HUES6 (cell line): ENCODE measurements around the gene ADGRV1.
A peak's percentile ranks its signal among the peaks of the same experiment; 100 is the strongest.

ENCODE experiments used
- H3K27ac ChIP-seq: 2 replicates; pipeline ENCODE4 v1.7.0; 2013; ENCODE audit warnings: low read depth, mild to moderate bottlenecking, low read length, inconsistent platforms
- H3K27me3 ChIP-seq: 2 replicates; pipeline ENCODE4 v1.6.1; 2013; ENCODE audit warnings: low read length; ENCODE audit not compliant: control insufficient read depth, insufficient read depth
- H3K36me3 ChIP-seq: 2 replicates; pipeline ENCODE4 v1.6.1; 2013; ENCODE audit warnings: low read length; ENCODE audit not compliant: control insufficient read depth, insufficient read depth
- H3K4me1 ChIP-seq: 2 replicates; pipeline ENCODE4 v1.6.1; 2013; ENCODE audit warnings: low read length; ENCODE audit not compliant: control insufficient read depth, insufficient read depth
- H3K4me3 ChIP-seq: 2 replicates; pipeline ENCODE4 v1.5.1; 2013; ENCODE audit warnings: low read depth, low read length
- H3K9ac ChIP-seq: one replicate; pipeline ENCODE4 v1.6.1; 2013; ENCODE audit warnings: mild to moderate bottlenecking, low read length
- H3K9me3 ChIP-seq: 2 replicates; pipeline ENCODE4 v1.6.1; 2013; ENCODE audit warnings: low read depth, low read length; ENCODE audit not compliant: control insufficient read depth, insufficient read depth

The ADGRV1 gene

DNA sequence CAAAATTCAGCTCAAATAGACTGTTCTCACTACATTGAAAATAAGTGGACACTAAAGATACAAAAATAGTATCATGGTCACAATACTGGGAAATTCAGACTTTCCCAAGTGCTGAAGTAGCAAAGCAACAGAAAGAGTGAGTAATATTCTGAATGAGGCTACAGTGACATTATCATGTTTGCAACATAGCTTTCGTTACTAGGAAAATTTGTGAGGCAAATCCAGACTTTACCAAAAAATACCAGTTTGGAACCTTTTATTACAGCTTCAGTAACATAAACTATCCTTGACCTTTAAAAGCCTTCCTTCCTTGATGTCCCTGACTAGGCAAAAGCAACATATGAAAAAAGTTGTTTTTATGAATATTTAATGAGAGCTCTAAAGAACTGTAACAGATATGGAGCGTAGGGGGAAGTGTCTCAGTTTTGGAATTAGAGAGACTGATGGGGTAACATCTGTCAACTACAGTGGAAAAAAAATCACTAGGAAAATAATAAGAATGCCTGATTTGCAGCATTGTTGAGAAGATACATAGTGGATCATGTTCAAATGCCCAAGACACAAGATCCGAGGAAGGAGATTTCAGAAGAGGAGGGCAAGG lies 312.9 kb downstream of the ADGRV1 start:
- Histone ChIP-seq H3K4me1 (peaks cover 12% of the 10 kb centered on the region), H3K36me3 (no peaks in the 10 kb centered on the region), H3K27me3 (no peaks in the 10 kb centered on the region), H3K9ac (no peak overlapping the region), H3K27ac (no peak overlapping the region), H3K4me3 (no peak overlapping the region), H3K9me3 (no peaks in the 10 kb centered on the region)

GRCh38 chr5:90873033-90873517 lies 314.5 kb downstream of the ADGRV1 start:
- Histone ChIP-seq H3K27ac (no peak overlapping the region), H3K4me3 (no peak overlapping the region), H3K4me1 (peaks cover 12% of the 10 kb centered on the region), H3K27me3 (no peaks in the 10 kb centered on the region), H3K9ac (no peak overlapping the region), H3K36me3 (no peaks in the 10 kb centered on the region), H3K9me3 (no peaks in the 10 kb centered on the region)

DNA sequence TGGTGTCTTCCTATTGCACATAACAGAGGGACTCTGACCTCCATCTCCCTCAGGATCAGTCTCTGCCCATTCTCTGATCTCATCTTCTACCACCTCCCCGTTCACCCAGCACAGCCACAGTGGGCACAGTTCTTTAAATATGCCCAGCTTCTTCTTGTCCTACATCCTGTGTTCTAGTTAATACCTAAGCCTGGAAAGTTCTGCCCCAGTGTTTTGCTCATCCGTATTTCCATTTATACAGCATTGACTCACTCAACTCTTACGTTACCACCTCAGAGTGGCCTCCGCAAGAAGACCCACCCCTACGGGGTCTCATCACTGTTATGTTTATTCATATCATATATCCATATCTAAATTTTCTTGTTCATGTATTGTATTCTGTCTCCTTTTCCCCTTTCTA lies 315.5 kb downstream of the ADGRV1 start:
- Histone ChIP-seq H3K4me3 (no peak overlapping the region), H3K9ac (no peak overlapping the region), H3K27me3 (no peaks in the 10 kb centered on the region), H3K27ac (no peak overlapping the region), H3K9me3 (no peaks in the 10 kb centered on the region), H3K36me3 (no peaks in the 10 kb centered on the region), H3K4me1 (peaks cover 16% of the 10 kb centered on the region)

DNA sequence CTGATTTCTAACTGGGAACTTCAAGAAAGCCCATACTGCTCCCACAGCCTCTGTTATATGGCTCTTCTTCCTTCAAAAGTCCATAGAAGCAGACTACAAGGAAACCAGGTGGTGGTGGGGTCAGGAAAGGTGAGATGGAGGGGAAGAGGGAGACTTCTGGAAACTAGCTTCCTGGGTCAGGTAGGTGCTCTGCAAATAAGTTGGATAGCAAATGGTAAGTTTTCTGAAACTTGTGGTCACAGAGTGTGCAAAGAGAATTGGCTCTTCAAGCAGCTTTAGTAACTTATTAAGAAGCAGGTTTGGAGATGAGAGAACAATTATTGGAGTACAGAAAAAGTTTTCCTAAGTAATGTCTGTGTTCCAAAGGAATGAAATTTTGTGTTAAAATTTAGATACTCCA lies 316.9 kb downstream of the ADGRV1 start:
- Histone ChIP-seq H3K4me3 (no peak overlapping the region), H3K4me1 (peaks cover 14% of the 10 kb centered on the region), H3K27ac (no peak overlapping the region), H3K9ac (no peak overlapping the region), H3K27me3 (no peaks in the 10 kb centered on the region), H3K9me3 (no peaks in the 10 kb centered on the region), H3K36me3 (no peaks in the 10 kb centered on the region)

GRCh38 chr5:90876366-90876765 lies 317.8 kb downstream of the ADGRV1 start:
- peaks cover 14% of the 10 kb centered on the region for H3K4me1 ChIP-seq
- H3K27ac ChIP-seq: no peak overlapping the region
- no peaks in the 10 kb centered on the region for H3K27me3 ChIP-seq
- no peaks in the 10 kb centered on the region for H3K9me3 ChIP-seq
- H3K4me3 ChIP-seq: no peak overlapping the region
- H3K9ac ChIP-seq: no peak overlapping the region
- no peaks in the 10 kb centered on the region for H3K36me3 ChIP-seq

- no peaks in the 10 kb centered on the region for H3K27me3 ChIP-seq
- no peak overlapping the region for H3K9ac ChIP-seq
- H3K27ac ChIP-seq: no peak overlapping the region
- peaks cover 14% of the 10 kb centered on the region for H3K4me1 ChIP-seq
- no peaks in the 10 kb centered on the region for H3K36me3 ChIP-seq
- H3K9me3 ChIP-seq: no peaks in the 10 kb centered on the region
- H3K4me3 ChIP-seq: no peak overlapping the region
Measured at GRCh38 chr5:90877049-90877448, 318.5 kb downstream of the ADGRV1 start.

GRCh38 chr5:90878081-90878480 lies 319.5 kb downstream of the ADGRV1 start:
- Histone ChIP-seq H3K9ac (no peak overlapping the region), H3K4me1 (peaks cover 22% of the 10 kb centered on the region), H3K27me3 (no peaks in the 10 kb centered on the region), H3K27ac (no peak overlapping the region), H3K9me3 (no peaks in the 10 kb centered on the region), H3K4me3 (no peak overlapping the region), H3K36me3 (no peaks in the 10 kb centered on the region)

DNA sequence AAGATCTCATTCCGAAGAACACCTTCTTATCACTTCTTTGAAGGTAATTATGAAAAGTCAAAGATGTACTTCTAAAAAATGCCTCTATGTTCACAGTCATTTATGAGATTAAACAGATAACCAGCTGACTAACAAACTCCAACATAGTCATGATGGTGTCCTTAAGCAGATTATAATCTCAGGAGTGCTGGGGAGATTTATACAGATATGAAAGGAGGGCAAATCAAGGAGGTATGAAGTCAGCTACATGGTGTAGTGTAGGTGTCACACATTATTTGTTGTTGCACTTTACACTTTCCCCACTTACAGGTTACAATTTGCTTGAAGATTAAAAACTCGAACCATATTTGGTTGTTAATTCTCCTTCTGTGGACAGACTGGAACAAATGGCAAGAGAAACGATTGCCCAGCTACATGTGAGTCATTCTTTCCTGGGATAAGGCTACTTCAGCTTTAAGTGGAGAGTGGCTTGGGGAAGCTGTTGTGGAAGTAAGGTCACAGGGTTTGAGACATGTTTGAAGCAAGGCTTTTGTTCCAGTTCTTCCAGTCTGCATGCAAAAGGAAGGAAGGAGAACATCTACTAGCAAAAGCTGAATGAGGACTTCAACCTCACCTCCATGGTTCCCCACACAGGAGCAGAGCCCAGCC lies 320.1 kb downstream of the ADGRV1 start:
- Histone ChIP-seq H3K27ac (0 out of 2 replicates have a peak overlapping the region, but pooled peaks have one; percentile 29), H3K9ac (no peak overlapping the region), H3K4me1 (peaks cover 28% of the 10 kb centered on the region), H3K27me3 (no peaks in the 10 kb centered on the region), H3K36me3 (no peaks in the 10 kb centered on the region), H3K9me3 (no peaks in the 10 kb centered on the region), H3K4me3 (no peak overlapping the region)

DNA sequence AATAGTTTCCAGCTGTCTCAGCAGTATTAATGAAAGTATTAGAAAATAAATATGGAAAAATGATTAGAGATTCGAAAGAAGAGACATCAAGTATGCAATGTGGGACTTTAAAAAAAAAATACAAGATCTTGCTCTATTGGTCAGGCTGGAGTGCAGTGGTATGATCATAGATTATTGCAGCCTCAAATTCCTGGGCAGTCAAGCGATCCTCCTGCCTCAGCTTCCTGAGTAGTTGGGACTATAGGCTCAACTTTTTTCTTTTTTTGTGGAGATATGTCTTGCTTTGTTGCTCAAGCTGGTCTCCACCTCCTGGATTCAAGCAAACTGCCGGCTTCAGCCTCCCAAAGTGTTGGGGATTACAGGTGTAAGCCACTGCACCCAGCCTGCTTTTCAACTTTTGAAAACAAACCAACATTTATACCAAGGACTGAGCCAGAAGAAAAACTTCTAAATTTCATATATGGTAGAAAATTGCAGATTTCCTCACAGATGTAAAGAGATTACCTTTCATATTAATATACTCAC lies 323.1 kb downstream of the ADGRV1 start:
- Histone ChIP-seq H3K9ac (no peak overlapping the region), H3K27ac (no peak overlapping the region), H3K36me3 (no peaks in the 10 kb centered on the region), H3K4me1 (peaks cover 22% of the 10 kb centered on the region), H3K27me3 (no peaks in the 10 kb centered on the region), H3K9me3 (no peaks in the 10 kb centered on the region), H3K4me3 (no peak overlapping the region)

- Histone ChIP-seq H3K27me3 (no peaks in the 10 kb centered on the region), H3K9me3 (no peaks in the 10 kb centered on the region), H3K4me3 (no peak overlapping the region), H3K9ac (no peak overlapping the region), H3K36me3 (no peaks in the 10 kb centered on the region), H3K27ac (no peak overlapping the region), H3K4me1 (peaks cover 22% of the 10 kb centered on the region)
Measured at GRCh38 chr5:90882448-90882847, 323.9 kb downstream of the ADGRV1 start.

DNA sequence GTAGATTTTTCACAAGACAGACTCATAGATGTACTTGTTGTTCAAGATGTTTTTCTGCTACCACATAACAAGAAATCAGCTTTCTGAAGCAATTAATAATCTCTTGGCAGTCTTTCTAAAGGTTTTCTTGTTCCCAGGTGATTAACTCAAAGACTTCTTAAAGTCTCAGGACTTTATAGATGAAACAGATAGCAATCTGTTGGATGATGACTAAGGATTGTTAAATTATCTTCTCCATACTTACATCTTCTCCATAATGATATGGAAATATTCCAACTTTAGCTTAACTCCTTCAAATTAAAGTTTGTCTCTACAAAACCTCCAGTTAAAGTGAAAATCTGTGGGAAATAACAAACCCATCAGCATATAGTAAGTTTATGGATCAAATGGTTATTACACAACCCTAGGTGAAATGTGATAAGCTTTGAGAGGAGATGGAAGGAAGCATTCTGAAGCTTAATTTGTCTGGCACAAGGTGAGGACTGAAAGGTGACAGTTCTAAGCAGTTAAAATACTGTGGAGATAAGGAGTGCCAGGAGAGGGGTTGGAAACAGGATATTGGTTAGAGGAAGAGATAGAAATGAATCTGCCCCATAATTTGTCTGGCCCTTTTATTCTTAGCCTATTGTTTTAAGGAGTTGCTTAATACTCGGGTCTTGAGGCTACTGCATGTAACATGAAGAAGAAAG lies 326.7 kb downstream of the ADGRV1 start:
- Histone ChIP-seq H3K36me3 (no peaks in the 10 kb centered on the region), H3K4me3 (no peak overlapping the region), H3K27me3 (no peaks in the 10 kb centered on the region), H3K9me3 (no peaks in the 10 kb centered on the region), H3K9ac (no peak overlapping the region), H3K27ac (no peak overlapping the region), H3K4me1 (peaks cover 15% of the 10 kb centered on the region)
